Stimulated activated memory B cell treated with anti-CD40 and anti-IgM and Interleukin-4, amounts not matched to agents 10 μg/mL and 1 μg/mL and 100 μg/mL, for 72 hours (primary cell): ENCODE results near the gene HK3.

Experiments
- ATAC-seq: fragments of 150-1000 bp; cut with Tn5 transposase; 2 replicates; pipeline ENCODE4 v1.10.0; 2021
- H3K27ac Mint-ChIP-seq: one replicate; pipeline ENCODE4 v1.8.0; 2022; ENCODE audit warnings: mild to moderate bottlenecking, mixed read lengths
- H3K27me3 Mint-ChIP-seq: one replicate; pipeline ENCODE4 v1.8.0; 2022; ENCODE audit warnings: mixed read lengths
- H3K36me3 Mint-ChIP-seq: one replicate; pipeline ENCODE4 v1.8.0; 2022; ENCODE audit warnings: mixed read lengths
- H3K4me1 Mint-ChIP-seq: one replicate; pipeline ENCODE4 v1.8.0; 2022; ENCODE audit warnings: mixed read lengths
- H3K4me3 Mint-ChIP-seq: one replicate; pipeline ENCODE4 v1.8.0; 2022; ENCODE audit warnings: mild to moderate bottlenecking, moderate library complexity, mixed read lengths
- H3K9me3 Mint-ChIP-seq: one replicate; pipeline ENCODE4 v1.8.0; 2022; ENCODE audit warnings: mixed read lengths

Gene HK3

DNA sequence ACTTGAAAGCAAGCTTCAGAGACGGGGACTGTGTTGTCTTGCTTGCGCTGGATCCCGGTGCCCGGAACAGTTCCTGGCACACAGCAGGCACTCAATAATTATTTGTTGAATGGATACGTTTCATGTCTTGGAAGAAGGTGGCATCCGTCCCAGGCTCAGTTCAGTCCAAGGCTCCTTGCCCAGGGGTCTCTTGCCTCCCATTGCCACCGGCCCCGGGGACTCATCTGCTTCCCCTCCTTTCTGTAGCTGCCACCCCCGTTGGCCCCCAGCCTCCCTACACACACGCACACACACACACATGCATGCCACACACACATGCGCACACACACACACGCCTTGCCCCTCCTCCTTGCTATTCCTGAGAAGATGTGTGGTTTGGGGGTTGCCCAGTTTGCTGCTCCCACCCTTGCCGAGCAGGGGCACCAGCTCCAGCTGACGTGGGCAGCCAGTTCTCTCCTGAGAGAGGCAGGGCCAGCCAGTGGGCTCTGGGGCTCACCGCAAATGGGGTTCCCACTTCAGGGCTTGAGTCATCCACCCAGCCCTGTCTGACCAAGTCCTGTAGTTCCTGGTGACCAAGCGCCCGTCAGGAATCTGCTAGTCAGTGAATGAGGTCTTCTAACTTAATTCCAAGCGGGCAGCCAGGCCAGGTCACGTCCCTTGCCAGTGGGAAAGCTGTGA is 41.8 kb downstream of the HK3 start:
- ATAC-seq: no peak
- Mint-ChIP-seq H3K4me3 (no peak overlapping the region), H3K36me3 (no peaks in the 10 kb centered on the region), H3K9me3 (peaks cover 6% of the 10 kb centered on the region), H3K27ac (no peak overlapping the region), H3K4me1 (peaks cover under 1% of the 10 kb centered on the region), H3K27me3 (peaks cover 78% of the 10 kb centered on the region)

DNA sequence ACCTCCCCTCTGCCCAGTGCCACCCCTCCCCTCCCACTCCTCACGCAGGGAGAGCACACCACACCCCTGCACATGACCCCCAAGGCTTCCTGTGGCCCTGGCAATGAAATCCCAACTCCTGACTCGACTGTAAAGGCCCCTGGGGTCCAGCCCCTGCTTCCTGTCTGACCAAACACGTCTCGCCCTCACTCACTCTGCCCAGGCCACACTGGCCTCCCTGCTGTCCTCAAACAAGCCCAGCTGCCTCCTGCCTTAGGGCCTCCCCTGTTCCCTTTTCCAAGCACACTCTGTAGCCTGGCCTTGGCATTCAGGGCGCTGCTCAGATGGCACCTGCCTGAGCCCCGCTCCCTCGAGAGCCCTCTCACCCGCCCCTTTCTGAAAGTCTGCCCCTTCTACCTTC is 42.4 kb downstream of the HK3 start:
- H3K36me3 Mint-ChIP-seq: no peaks in the 10 kb centered on the region
- H3K4me3 Mint-ChIP-seq: no peak overlapping the region
- peaks cover 6% of the 10 kb centered on the region for H3K9me3 Mint-ChIP-seq
- H3K27ac Mint-ChIP-seq: no peak overlapping the region
- H3K4me1 Mint-ChIP-seq: no peaks in the 10 kb centered on the region
- ATAC-seq: no peak
- H3K27me3 Mint-ChIP-seq: peaks cover 75% of the 10 kb centered on the region

DNA sequence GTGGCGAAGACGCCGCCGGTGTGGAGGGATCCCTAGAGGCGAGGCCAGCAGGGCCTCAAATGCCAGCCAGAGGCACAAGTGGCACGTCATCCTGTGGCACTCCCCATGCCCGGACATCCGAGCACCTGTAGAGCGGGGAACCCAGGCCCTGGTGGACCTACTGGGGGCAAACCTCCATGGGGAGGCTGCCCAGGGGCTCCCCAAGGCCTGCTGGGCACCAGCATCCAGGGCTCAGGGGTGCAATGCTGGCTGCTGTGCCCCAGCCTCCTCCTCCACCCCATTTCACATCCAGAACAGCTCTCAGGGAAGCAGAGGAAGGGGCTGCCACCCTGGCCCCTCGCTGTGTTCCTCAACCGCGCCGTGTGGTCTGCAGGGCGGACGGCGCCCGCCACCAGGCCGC is 43.5 kb downstream of the HK3 start:
- peaks cover 6% of the 10 kb centered on the region for H3K9me3 Mint-ChIP-seq
- H3K36me3 Mint-ChIP-seq: no peaks in the 10 kb centered on the region
- no peaks in the 10 kb centered on the region for H3K4me1 Mint-ChIP-seq
- no peak for ATAC-seq
- no peak overlapping the region for H3K4me3 Mint-ChIP-seq
- peaks cover 63% of the 10 kb centered on the region for H3K27me3 Mint-ChIP-seq
- no peak overlapping the region for H3K27ac Mint-ChIP-seq

DNA sequence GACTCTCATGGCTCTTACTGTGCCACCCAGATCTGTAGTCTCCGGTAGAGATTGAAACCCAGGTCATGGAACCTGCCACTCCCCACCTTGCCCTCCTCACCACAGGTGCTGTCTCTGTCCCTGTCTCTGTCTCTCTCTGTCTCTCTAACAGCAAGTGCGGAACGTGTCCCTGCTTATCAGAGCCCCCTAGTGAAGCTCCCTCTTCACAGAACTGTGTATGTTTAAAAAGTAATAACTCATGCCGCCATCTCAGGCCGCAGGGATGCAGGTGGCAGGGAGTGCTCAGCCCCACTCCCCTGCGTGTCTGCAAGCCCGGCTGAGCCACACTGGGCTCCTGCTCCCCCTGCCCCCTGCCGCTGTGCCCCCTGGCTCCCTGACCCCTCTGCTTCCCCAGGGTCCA is 45.0 kb downstream of the HK3 start:
- peaks cover 6% of the 10 kb centered on the region for H3K9me3 Mint-ChIP-seq
- H3K4me3 Mint-ChIP-seq: no peak overlapping the region
- H3K27ac Mint-ChIP-seq: no peak overlapping the region
- no peaks in the 10 kb centered on the region for H3K36me3 Mint-ChIP-seq
- no peaks in the 10 kb centered on the region for H3K4me1 Mint-ChIP-seq
- no peak for ATAC-seq
- peaks cover 67% of the 10 kb centered on the region for H3K27me3 Mint-ChIP-seq

DNA sequence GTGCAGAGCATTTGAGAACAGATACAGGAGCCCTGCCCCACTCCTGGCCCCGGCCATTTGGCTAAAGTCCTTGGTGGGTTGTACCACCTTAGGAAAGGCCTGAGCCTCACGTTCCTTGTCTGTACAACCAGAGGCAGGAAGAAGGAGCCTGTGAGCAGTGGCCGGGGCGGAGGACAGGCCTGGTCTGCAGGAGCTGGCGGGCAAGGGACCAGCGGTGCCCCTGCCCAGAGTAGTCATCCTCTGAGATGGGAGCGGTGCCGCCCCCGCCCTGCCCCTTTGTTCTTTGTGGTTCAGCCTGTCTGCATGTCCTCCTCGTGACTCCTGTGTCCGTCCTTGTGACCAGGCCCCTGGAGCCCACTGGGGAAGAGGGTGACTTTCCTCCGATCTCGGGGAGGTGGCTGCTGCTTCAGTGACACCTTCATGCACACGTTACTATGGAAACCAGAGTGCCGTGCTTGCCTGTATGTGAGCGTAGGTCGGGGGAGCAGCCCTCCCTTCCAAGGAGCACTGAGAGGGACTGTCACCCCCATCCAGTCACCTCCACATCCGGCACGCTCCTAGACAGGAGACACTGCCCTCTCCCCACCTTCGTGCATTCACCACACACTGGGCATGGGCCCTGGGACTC is 45.9 kb downstream of the HK3 start:
- H3K4me3 Mint-ChIP-seq: no peak overlapping the region
- ATAC-seq: no peak
- peaks cover 67% of the 10 kb centered on the region for H3K27me3 Mint-ChIP-seq
- no peak overlapping the region for H3K27ac Mint-ChIP-seq
- no peaks in the 10 kb centered on the region for H3K36me3 Mint-ChIP-seq
- H3K4me1 Mint-ChIP-seq: no peaks in the 10 kb centered on the region
- peaks cover 4% of the 10 kb centered on the region for H3K9me3 Mint-ChIP-seq

DNA sequence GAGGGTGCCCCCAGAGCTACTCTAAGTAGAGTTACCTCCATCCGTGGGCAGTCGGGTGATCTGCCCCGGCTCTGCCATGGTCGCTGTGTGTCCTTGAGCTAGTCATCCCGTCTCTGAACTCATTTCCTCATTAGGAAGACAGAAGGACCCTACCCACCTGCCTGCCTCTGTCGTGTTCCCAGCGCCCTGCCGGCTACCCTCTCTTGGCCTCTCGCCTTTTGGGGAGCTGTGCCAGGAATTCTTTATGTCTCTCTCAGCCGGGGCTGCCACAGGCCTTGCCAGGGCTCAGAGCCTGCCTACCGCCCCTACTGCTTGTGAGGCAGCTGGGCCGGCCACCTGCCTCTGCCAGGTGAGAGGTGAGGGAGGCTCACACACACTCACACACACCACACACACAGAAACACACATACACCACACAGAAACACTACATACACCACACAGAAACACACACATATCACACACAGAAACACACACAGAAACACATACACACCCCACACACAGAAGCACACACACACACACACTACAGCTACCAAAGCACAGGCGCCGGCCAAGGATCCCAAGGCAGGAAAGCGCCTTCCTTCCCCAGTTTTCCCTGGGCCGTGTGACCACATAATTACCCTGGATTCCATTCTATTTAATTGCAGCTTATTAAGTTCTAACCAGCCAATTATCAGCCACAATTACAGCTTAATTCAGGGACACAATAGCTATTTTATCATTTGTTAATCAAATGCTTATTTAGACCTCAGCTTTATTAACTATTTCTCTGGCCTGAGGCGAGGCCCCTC is 47.1 kb downstream of the HK3 start:
- H3K27me3 Mint-ChIP-seq: peaks cover 67% of the 10 kb centered on the region
- no peaks in the 10 kb centered on the region for H3K4me1 Mint-ChIP-seq
- ATAC-seq: no peak
- H3K9me3 Mint-ChIP-seq: no peaks in the 10 kb centered on the region
- H3K36me3 Mint-ChIP-seq: no peaks in the 10 kb centered on the region
- H3K4me3 Mint-ChIP-seq: no peak overlapping the region
- H3K27ac Mint-ChIP-seq: no peak overlapping the region

DNA sequence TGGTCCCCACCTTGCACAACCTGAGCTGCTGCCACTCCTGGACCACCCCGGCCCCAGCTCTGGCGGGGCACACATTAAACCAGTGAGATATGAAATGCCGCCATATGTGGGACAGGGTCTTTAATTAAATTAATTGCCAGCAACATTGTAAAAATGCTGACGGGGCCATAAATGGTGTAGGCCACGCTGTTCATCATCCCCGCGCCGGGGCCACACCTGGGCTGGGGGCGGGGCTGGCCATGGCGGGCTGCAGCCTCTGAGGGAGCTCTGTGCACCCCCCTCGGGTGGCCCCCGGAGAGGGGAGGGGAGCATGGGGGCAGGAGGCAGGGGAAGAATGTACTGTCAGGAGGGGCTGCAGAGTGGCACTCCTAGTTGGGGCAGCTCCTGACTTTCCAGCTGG is 47.8 kb downstream of the HK3 start:
- Mint-ChIP-seq H3K36me3 (no peaks in the 10 kb centered on the region), H3K27me3 (peaks cover 67% of the 10 kb centered on the region), H3K27ac (no peak overlapping the region), H3K4me3 (no peak overlapping the region), H3K4me1 (no peaks in the 10 kb centered on the region), H3K9me3 (no peaks in the 10 kb centered on the region)
- no peak for ATAC-seq

DNA sequence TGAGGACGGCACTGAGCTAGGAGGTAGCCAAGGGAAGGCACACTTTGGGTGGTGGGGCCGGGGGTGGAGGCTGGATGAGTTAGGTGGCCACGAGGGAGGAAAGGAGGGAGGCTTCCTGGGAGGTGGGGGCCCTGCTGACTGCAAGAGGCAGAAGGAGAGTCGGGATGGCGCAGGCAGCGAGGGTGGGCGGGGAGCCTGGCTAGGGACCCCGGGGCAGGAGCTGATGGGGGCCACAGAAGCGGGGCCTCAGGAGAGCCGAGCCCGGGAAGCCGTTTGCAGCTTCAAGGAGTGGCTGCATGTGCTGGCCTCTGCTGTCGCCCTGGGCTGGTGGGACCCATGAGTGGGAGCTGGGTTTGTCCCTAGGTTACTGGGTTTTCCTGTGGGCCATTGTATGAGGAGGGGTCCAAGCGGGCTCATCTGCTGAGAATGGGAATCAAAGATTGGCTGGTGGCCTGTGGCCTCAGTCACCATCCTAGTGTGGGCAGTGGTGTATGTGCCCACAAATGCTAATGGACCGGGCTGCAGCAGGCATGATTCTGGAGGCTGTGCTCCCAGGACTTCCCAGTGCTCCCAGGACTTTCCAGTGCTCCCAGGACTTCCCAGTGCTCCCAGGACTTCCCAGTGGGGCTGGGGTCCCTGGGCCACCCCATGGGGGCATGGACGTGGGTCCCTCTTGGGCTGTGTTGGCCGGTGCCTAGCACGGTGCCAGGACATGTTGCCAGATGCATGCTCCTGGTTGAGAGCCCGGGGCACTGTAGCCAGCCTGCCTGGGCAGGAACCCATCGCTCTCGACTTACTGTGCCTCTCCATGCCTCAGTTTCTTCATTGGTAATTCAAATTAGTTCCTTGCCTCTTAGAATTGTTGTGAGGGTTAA is 48.5 kb downstream of the HK3 start:
- Mint-ChIP-seq H3K36me3 (no peaks in the 10 kb centered on the region), H3K9me3 (no peaks in the 10 kb centered on the region), H3K4me3 (no peak overlapping the region), H3K4me1 (no peaks in the 10 kb centered on the region), H3K27me3 (peaks cover 75% of the 10 kb centered on the region), H3K27ac (no peak overlapping the region)
- no peak for ATAC-seq

DNA sequence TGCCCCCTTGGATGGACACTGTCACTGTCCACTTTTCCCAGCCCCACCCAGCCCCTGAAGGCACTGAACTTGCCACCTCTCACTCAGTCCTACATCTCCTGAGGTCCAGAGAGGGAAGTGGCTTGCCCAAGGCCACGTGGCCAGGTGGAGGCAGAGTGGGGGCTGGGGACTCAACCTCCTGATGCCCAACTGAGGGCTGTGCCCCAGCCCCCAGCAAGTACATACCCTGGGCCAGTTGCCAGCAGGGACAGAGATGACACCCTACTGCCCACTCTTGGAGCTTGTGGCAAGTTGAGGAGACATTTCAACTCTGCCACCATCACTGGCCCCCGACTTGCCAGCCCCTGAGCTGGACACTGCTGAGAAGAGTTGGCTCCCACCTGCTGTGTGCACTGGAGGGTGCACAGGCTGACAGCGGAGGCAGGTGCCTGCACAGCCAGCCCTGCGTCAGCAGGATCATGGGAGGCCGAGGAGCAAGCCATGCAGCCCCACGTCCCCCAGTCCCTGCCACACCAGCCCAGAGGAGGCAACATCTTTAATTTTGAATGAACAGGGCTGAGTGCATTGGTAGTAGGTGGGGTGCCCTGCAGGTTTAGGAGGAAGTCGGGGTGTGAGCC is 49.4 kb downstream of the HK3 start:
- Mint-ChIP-seq H3K4me3 (no peak overlapping the region), H3K27me3 (peaks cover 75% of the 10 kb centered on the region), H3K9me3 (no peaks in the 10 kb centered on the region), H3K27ac (no peak overlapping the region), H3K36me3 (no peaks in the 10 kb centered on the region), H3K4me1 (no peaks in the 10 kb centered on the region)
- ATAC-seq: no peak

DNA sequence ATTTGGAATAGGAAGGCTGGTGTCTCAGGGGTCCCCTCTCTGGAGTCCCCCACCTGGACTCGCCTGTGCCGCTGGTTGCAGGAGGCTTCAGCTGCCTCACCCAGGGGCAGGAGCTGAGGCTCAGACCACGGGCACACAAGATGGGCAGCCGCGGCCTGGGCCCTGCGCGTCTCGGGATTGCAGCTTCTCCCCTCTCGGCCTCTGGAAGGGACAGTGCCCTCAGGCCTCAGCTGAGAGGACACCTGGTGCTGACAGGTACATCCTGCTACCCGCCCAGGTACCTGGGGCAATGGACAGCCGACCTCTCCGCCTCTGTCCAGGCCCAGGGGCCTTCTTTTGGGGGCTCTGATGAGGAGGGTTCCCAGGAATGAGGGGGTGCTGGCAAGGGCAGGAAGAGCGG is 50.5 kb downstream of the HK3 start:
- Mint-ChIP-seq H3K27me3 (peaks cover 73% of the 10 kb centered on the region), H3K4me1 (no peaks in the 10 kb centered on the region), H3K4me3 (no peak overlapping the region), H3K36me3 (no peaks in the 10 kb centered on the region), H3K9me3 (no peaks in the 10 kb centered on the region), H3K27ac (no peak overlapping the region)
- ATAC-seq: no peak

DNA sequence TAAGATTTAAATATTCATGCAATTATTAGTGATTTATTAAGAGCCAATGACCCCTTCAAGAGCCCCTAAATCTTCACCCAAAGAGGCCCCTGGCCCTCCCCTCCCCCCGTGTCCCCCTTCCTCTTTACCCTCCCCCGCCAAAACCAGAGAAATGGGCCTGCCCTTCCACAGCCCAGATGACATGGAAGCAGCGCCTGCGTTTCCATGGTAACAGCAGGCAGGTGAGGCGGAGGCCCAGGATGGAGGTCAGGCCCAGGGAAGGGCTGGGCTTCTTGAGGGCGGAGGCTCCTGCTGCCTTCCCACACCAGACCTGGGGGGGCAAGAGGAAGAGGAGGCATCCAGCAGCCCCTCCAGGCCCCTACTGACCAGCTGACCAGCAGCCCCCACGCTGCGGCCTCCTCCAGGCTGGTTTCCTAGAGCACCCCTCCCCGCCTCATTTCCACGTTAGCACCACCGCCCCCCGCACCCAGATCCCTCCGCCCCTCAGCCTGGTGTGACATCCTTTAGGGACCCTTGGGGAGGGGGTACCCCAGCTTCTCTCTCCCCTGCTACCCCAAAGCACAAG is 51.3 kb downstream of the HK3 start:
- no peaks in the 10 kb centered on the region for H3K36me3 Mint-ChIP-seq
- H3K27ac Mint-ChIP-seq: no peak overlapping the region
- H3K27me3 Mint-ChIP-seq: peaks cover 73% of the 10 kb centered on the region
- H3K4me1 Mint-ChIP-seq: no peaks in the 10 kb centered on the region
- no peak for ATAC-seq
- H3K9me3 Mint-ChIP-seq: no peaks in the 10 kb centered on the region
- no peak overlapping the region for H3K4me3 Mint-ChIP-seq

DNA sequence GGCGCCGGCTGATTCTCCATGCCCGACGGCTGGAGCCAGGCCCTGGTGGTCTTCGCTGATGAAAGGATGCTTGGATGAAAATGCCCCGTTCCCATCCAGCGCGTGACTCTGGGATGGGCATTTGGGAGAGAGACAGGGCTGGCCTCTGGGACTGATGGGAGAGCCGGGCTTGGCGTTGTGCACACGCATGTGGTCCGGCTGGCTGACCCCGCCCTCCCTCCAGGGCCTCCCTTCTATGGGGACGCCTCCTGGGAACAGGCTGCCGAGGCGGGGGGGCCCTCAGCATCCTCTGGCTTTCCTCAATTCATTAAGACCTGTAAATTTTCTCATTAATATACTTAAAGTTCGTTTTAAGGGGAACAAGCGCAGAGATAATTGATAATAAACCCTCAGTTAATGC is 52.0 kb downstream of the HK3 start:
- Mint-ChIP-seq H3K9me3 (no peaks in the 10 kb centered on the region), H3K4me3 (no peak overlapping the region), H3K27ac (no peak overlapping the region), H3K4me1 (no peaks in the 10 kb centered on the region), H3K27me3 (peaks cover 72% of the 10 kb centered on the region), H3K36me3 (no peaks in the 10 kb centered on the region)
- ATAC-seq: no peak

DNA sequence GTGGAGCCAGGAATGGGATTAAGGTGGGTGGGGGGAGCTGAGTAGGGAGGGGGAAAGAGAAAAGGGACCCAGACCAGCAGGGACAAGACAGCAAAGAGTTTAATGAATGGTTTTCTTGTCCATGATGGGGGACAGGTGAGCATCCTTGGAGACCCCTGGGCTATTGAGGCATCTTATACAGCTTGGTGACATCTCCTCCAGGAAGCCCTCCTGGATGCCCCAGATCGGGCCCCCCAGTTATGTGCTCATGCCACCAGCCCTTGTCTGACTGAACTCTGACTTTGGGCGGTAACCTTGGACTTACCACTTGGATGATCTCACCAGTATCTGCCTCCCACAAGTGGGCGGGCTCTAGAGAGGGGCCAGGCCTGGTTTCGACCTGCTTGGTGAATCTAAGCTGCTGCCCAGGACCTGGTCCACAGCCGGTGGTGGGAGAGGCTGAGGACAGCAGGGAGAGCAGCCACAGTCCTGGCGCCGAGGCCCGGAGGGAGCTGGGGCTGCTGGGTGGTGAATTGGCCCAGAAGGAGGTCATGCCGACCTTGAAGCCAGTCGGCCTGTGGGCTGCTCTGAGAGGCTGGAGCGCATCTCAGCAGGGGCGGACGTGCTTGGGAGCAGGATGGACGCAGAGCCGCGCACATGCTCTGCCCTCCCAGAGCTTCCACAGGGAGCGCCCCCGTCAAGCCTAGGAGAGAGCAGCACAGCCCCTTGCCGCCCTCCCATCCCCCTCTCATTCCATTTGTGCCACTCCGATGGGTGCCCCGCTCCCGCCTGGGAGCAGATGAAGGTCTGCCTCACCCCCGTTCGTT is 52.6 kb downstream of the HK3 start:
- H3K27ac Mint-ChIP-seq: no peak overlapping the region
- no peaks in the 10 kb centered on the region for H3K9me3 Mint-ChIP-seq
- no peaks in the 10 kb centered on the region for H3K4me1 Mint-ChIP-seq
- no peaks in the 10 kb centered on the region for H3K36me3 Mint-ChIP-seq
- H3K4me3 Mint-ChIP-seq: no peak overlapping the region
- peaks cover 78% of the 10 kb centered on the region for H3K27me3 Mint-ChIP-seq
- ATAC-seq: no peak

DNA sequence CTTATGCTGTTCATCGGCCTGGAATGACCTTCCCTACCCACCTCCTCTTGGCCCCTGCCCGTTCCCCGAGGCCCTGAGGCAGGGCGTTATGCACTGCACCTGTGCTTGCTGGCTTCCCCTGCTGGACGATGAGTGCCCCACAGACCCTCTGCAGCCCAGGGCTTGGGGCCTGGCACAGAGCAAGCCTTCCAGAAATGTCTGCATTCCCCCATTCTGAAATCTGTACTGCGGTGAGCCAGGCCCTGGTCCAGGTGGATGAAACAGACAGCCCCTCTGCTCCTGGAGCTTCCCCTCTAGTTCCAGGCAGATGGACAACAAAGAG is 53.8 kb downstream of the HK3 start:
- Mint-ChIP-seq H3K36me3 (no peaks in the 10 kb centered on the region), H3K4me3 (no peak overlapping the region), H3K27ac (no peak overlapping the region), H3K4me1 (no peaks in the 10 kb centered on the region), H3K9me3 (no peaks in the 10 kb centered on the region), H3K27me3 (peaks cover 87% of the 10 kb centered on the region)
- ATAC-seq: no peak
